GM19043 (cell line): ENCODE results near the gene KRT23.

ENCODE experiments used
- ATAC-seq: cut with Tn5 transposase; IDR thresholded peaks from one replicate; pipeline ENCODE4 v1.9.1; 2021; ENCODE audit warnings: low read depth; ENCODE audit not compliant: unreplicated experiment

Gene KRT23

DNA sequence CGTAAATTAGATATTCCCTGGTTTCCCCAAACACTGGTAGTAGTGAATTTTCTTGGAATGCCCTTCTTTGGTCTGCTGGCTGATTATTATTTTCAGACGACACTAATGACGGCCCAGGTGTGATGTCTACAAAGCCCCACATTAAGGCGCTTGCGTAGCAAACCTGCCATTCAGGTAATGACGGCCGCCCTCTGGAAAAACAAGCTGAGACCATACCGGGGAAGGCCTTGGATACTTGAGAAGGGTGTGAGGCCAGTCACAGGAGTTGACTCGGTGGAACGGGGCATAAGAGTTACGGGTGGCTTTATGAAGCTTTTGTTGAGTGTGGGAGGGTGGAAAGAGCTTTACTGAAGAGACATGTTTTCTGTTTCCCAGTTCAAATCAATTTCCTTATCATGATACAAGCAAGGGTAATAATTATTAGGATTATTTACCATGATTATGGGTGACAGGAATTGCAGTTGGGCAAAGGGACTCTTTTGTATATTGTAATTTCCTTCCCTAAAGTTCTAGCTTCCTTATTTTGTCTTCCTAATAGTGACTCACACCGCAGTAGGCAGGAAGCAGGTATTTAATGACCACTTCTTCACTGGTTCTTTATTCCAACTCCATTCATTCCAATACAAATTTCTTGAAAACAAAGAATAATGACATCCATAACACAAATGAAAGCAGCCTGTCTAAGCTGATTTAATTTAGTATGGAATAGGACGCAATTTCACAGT is 24.8 kb downstream of the KRT23 start:
- ATAC-seq = no peak

DNA sequence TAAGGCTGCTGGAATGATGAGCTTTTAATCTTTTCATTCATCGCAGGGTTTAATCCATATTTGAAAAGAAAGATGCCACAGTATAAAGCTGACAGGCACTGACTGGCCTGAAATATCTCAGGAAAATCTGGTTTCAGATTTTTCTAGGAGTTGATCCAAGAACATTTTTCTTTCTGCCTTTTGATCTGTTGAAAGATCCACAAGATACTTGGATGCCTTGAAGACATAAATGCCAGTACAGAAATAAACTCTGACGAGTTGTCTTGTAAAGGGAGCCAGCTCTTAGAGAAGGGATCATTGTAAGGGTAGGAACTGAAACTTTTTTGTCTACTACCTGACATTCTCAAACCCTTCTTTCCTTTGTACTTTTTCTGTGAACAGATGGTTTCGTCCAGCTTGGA is 27.0 kb downstream of the KRT23 start:
- no peak for ATAC-seq

DNA sequence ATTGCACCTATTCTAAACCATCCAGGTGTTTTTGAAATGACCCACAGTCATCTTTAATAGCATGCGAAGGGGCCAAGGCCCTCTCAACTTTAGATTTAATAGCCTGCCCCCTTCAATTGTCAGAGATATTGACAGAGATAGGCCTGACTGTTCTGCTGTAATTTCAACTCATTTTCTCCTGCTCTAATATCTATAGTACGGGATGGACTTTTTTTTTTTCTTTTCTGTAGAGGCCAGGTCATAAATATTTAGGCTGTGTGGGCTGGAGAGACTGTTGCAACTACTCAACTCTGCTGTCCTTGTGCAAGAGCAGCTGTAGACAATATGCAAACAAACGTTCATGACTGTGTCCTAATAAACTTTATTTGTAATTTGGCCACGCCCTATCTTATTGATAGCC is 27.7 kb downstream of the KRT23 start:
- ATAC-seq = no peak

DNA sequence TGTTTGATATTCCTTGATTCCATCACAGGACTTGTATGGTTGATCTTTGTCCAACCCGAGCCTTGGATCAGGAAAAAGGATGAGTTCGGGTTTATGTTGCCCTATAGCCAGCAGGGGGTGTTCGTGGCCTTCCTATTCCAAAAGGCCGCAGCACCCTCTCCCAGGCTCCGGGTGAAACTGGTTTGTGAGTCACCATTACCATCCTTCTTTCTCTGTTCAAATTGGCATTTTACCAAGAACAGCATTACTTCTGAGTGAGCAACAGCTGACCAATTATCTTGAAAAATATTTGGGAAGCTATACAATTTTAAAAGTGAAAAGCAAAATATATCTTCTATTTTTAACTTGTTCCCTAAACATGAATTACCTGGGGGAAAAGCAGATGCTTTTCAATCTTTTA is 28.1 kb downstream of the KRT23 start:
- no peak for ATAC-seq

DNA sequence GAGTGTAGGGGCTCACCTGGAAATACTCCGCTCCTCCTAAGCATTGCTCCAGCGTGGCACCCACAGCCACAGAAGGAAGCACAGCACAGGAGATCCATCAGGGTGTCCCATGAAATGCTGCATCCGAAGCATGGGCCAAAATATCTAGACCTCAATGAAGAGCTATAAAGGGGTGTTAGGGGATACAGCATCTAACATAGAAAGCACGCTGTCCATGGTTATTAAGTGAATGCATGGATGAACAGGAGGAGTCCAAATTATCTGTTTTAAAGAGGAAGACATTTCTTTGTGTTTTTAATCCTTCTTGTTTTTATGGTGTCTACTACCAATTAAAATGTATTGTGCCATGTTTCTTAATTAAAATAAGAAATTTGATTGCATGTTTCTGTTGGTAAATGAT is 30.8 kb downstream of the KRT23 start:
- no peak for ATAC-seq

DNA sequence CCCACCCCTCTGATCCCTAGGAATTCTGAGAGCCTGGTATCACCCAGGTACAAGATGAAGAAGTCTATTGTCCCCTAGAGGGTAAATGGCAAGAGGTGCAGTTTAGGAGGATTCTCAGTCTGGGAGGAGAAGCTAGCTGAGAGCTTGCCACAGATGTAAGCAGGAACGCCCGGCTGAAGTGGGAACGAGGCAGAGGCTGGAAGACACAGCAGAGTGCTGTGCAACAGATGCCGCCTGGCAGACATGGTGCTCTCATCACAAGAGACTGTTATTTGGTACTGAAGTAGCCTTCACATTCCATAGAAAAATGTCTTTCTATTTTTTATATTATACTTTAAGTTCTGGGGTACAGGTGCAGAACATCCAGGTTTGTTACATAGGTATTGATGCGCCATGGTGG is 32.1 kb downstream of the KRT23 start:
- ATAC-seq = no peak

DNA sequence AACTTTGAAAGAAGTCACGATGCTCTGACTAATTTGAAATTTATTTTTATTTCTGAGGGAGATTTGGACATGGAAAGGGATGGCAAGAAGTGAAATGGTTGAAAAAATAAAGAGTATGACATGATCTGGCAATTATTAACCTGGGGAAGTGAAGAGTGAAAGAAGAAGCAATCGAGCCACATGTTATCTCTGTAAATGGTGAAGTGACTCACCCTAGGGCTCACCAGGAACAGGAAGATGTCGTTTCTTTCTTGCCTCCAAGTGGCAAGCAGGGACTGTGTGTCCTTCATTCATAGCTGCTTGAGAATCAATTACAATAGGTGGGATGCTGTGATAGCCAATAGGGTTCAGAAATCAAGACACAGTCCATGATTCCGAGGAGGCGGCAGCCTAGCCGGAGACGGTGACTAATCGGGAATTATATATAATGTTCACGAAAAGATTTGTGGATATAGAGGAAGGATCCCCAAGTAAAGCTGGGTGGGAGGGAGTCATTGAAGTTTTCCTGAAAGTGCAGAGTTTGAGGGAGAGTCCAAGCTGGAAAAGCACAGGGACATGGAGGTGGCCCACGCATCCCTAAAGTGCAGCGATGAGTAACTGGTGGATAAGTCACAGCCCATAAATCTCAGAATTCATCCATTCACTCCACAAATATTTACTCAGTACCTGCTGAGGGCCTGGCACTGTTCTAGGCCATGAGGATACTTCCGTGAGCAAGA is 34.2 kb downstream of the KRT23 start:
- no peak for ATAC-seq

DNA sequence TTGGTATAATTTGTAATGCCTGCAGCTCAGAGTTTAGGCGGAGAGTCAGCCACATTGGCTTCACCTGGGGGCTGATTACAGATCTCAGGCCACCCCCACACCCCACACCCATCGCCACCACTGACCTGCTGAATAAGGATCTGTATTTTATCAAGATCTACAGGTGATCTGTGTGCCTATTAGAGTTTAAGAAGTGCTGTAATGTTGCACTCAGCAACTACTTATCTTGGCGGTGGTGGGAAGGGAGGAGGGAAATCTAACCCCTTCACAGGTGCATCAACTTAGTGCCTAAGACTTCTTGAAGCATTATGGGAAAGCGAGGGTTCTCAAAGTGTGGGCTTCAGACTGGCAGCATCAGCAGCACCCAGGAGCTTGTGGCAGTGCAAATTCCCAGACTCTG is 34.9 kb downstream of the KRT23 start:
- no peak for ATAC-seq

DNA sequence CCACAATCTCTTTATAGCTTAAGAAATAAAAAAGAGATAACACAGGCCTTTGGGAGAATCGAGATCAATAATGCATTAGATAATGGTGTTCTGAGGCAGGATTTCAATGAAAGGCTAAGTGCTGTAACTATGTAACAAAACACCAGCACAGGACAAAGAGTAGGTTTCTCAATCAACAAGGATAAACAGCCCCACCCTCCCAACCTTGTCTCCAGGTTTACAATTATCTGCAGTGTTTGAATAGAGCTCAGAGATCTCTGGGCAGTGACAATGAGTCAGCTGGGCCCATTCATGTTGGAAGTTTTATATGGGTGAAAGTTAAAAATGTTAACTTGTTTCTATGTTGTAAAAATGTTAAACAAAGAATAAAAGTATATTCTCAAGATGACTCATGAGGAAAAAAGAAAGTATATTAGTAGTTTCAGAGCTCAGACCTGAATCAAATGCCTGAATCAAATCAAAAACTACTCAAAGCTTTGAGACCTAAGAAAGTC is 35.4 kb downstream of the KRT23 start:
- no peak for ATAC-seq

DNA sequence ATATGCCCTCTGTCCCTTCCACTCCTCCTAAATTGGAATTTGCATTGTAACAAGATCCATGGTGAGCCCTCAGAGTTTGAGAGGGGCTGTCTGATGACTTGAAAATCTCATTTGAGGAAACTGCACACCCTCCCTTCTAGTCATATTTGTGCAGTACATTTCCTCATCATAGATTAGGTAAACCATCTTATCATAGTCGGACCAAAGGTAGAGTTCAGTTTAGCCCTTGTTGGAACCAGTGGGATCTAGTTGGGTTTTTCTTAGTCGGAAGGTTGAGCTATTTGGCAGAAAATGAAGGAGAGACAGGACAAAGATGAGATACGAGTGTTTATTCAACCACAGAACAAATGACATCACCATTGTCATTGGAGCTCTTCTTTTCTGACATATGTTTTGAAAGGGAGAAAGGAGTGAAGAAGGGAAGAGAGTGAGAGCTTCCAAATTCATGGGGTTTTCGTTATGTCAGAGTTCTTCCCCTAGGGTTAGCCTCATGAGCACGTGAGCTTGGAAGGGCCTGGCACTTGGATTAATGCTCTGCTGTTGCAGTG is 36.6 kb downstream of the KRT23 start:
- no peak for ATAC-seq

DNA sequence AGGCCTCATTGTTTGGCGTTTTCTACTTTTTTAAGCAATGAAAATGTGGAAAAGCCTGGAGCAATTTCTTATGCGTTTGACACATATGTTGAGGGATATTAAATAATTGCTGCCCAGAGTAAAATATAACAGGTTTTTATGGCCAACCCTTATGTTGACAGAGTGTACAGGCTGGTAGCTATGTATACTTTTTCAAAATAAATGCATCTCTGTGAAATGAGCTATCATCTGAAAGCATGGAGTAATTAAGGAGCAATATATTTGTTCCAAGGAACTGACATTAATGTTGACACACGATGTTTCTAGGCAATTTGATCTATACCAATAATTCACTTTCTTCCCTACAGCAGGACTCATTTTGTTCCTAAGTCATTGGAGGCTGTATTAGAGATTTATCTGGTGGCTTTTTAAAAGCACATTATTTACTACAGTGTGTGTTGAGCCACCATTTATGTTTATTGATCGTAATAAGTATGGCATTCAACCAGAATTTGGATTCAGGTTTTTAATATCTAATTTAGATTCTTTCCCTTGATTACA is 40.5 kb downstream of the KRT23 start:
- no peak for ATAC-seq

DNA sequence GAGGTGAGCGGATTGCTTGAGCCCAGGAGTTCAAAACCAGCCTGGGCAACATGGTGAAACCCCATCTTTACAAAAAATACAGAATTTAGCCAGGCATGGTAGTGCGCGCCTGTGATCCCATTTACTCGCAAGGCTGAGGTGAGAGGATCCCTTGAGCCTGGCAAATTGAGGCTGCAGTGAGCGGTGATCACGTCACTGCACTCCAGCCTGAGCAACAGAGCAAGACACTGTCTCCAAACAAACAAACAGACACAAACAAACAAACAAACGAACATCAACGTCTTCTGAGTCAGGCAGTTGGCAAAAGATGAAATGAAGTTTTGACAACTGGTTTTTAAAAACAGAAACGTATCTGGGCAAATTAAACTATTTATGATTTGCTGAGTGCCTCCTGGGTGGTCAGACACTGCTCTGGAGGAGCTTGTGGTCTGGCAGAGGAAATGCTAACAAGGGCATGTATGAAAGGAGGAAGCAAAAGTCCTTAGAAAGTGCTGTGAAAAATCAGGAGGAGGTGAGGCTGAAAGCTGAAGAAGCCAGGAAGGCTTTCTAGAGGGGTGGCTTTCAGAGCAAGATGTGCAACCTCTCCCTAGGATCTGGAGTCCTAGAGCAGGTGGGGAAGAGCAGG is 42.2 kb downstream of the KRT23 start:
- ATAC-seq = no peak

DNA sequence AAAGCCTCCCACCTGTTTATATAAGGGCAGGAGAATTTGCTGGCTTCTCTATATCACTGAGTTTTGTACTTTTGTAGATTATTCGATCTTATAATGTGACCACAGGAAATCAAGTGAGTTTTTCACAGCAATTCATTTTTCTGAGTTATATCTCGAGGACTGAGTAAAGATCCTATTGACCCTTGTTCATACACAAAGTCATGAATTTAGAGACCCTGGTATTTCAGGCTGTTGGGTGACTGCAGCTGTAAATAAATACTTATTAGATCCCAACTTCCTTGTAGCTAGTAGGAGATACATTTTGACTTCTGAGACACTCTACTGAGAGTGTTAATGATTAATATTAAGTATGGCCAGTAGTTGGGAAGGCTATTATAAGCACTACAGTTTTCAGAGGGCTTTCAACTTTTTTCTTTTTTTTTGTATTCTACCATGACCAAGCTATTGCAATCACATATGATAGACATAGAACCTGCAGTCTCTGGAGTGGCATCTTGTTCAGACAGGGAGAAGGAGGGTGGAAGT is 49.2 kb downstream of the KRT23 start:
- ATAC-seq = no peak

DNA sequence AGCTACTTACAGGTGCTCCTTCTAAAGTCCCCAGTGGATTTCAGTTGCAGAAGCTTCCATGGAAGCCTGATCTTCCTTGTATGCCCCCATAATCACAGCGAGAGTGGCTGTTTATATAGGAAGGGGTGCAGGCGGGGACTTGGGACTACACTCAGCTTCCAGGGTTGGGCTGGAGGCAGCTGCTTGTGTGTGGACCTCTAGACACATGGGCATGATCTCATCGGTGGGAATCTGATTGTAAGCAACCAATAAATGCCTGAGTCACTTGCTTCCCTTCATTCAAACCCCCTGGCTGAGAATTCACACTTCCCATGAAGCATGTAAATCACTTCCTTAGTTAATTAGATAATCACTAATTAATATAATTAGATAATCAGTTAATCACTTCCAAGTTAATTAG is 51.4 kb downstream of the KRT23 start:
- no peak for ATAC-seq

DNA sequence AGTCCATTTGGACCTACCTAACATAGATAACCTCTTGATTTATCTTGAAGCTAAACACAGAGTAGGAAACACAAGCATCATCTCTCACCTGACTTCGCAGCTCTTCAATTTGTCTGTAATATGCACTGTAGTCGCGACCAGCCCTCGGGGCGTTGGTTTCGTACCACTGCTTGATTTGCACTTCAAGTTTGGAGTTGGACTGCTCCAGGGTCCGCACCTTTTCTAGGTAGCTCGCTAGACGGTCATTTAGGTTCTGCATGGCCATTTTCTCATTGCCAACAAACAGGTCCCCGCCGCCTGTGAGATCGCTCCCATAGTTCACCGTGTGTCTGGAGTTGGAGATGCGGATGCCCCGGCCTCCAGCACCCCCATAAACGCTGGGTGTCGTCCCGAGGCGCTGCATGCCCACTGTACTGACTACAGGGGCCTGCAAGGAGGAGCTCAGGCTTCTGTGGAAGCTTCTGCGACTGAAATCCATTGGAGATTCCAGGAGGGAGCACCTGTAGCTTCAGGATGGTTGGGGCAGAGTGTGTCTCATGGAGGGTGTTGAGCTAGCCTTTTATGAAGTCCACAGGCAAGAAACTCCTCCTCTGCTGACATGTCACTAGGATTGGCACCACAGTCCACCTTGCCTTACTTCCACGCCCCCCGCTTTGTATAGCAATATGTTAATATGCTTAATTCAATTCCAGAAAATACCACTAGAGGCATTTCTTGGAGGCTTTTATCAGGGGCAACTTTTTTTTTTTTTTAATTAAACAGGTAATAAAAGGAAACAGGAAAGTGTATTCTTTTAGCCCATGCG is 52.5 kb downstream of the KRT23 start, which contains the start of gene KRT20:
Gene KRT20, minus strand, starts transcription at position 535 of the 805 bp plus-strand sequence. Its CDS starts 57 bp downstream, at position 478.
- no peak for ATAC-seq

DNA sequence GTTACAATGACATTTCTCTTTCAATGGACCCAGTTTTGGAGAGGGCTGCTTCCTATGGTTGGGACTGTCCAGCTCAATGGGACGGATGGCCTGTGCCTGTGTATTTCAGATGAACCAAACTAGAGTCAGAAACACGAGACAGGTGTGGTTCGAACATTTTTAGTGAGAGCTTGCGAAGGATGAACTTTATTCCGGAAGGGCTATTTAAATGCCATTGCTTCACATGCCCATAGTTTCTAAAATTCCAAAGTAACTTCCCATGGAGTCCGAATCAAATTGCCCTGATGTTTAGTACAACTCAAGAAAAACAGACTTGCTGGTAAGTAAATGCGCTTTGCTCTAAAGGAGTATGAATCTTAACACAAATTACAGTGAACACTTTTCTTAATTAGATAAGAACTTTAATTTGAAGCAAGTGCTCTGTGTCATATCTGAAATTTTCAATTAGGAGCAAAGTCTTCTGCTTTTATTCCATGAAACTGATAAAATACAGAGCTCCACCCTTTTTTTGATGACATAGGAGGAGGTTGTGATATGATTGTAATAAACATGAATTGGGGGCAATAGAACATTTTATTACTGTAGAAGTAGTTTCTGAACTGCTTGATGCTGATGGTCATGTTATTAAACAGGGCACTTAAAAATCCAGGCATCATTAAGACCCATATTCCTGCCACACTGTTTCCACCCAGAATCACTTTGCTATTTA is 53.7 kb downstream of the KRT23 start:
- ATAC-seq = no peak

DNA sequence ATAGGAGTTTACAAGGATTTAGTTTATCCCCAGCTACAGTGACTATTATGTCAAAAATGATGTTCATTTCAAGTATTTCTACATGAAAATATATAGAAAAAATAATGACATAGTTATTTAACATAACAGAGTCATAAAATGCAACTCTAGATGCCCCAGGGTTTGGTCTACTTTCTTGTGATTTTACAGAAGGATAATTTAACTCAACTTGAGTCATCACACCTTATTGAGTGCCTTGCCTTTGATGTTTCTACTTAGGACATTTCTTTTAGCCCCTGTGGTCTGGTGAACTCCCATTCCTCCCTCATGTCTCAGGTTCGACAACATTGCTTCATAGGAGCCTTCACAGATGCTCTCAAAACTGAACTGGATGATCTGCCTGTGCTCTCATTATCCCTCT is 54.4 kb downstream of the KRT23 start:
- no peak for ATAC-seq

DNA sequence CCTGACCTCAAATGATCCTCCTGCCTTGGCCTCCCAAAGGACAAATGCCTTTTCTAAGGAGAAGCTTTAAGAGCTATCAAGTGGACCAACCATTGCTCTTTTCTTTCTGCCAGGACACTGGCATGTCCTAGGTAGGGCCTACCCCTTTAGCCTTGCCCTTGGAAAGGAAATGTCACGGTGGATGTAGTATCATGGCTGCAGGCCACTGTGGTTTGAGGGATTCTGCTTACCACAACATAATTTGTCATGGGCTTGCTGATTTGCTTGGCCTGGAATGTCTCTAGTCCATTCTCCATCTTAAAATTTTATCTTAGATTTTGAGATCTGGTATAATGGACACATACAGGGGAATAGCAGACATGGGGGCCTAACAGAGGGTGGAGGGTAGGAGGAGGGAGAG is 58.4 kb downstream of the KRT23 start:
- no peak for ATAC-seq

DNA sequence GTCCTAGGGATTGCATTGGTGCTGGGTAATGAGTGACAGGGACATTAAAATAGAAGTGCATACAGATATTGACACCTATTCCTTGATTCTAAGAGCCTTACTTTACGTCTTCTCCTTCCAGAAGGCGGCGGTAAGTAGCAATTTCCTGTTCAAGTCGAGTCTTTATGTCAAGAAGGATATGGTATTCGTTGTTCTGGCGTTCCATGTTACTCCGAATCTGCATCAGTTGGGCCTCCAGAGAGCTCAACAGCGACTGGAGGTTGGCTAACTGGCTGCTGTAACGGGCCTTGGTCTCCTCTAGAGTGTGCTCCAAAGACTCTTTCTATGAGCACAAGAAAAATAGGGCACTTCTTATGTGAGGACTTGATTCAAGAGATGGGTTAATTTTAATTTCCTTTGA is 59.4 kb downstream of the KRT23 start:
- no peak for ATAC-seq
